MM.1S (cell line): ENCODE results near the gene INPP5D.

Experiments
- DNase-seq: peaks from one replicate; pipeline ENCODE4 v3.0.0-alpha.2; 2015
- H2AFZ ChIP-seq: fragments of 300-600 bp; sonication (generic); 2 replicates; pipeline ENCODE4 v1.6.0; 2016; ENCODE audit warnings: antibody characterized with exemption, low read length
- H3F3A ChIP-seq: fragments of 300-600 bp; sonication (generic); 2 replicates; pipeline ENCODE4 v1.6.1; 2016; ENCODE audit warnings: mild to moderate bottlenecking, antibody characterized with exemption, low read length, moderate library complexity, mixed read lengths; ENCODE audit not compliant: insufficient read depth
- H3K27ac ChIP-seq: fragments of 300-600 bp; sonication (generic); 2 replicates; pipeline ENCODE4 v1.5.1; 2016; ENCODE audit warnings: mild to moderate bottlenecking, low read length
- H3K27me3 ChIP-seq: fragments of 300-600 bp; sonication (generic); replicated peaks from 2 replicates; pipeline ENCODE4 v1.6.0; 2016; ENCODE audit warnings: low read length; ENCODE audit not compliant: insufficient read depth
- H3K36me3 ChIP-seq: fragments of 300-600 bp; sonication (generic); replicated peaks from 2 replicates; pipeline ENCODE4 v1.6.1; 2016; ENCODE audit warnings: mild to moderate bottlenecking, low read length, mixed read lengths; ENCODE audit not compliant: insufficient read depth
- H3K4me1 ChIP-seq: fragments of 300-600 bp; sonication (generic); 2 replicates; pipeline ENCODE4 v1.6.1; 2016; ENCODE audit warnings: low read length, mixed read lengths
- H3K4me2 ChIP-seq: fragments of 300-600 bp; sonication (generic); 2 replicates; pipeline ENCODE4 v1.6.0; 2016; ENCODE audit warnings: low read depth, low read length
- H3K4me3 ChIP-seq: fragments of 300-600 bp; sonication (generic); 2 replicates; pipeline ENCODE4 v1.5.1; 2016; ENCODE audit warnings: low read length, mixed read lengths
- H3K79me2 ChIP-seq: fragments of 300-600 bp; sonication (generic); 2 replicates; pipeline ENCODE4 v1.6.1; 2016; ENCODE audit warnings: mixed run types, low read length, mixed read lengths
- H3K9ac ChIP-seq: fragments of 300-600 bp; sonication (generic); 2 replicates; pipeline ENCODE4 v1.6.1; 2016; ENCODE audit warnings: low read length, mixed read lengths
- H3K9me2 ChIP-seq: fragments of 300-600 bp; sonication (generic); replicated peaks from 2 replicates; pipeline ENCODE4 v1.6.1; 2016; ENCODE audit warnings: mild to moderate bottlenecking, low read length, mixed read lengths; ENCODE audit not compliant: insufficient read depth
- H3K9me3 ChIP-seq: fragments of 300-600 bp; sonication (generic); replicated peaks from 2 replicates; pipeline ENCODE4 v1.6.1; 2016; ENCODE audit warnings: mild to moderate bottlenecking, low read length, mixed read lengths; ENCODE audit not compliant: insufficient read depth
- H4K20me1 ChIP-seq: fragments of 300-600 bp; sonication (generic); 2 replicates; pipeline ENCODE4 v1.6.1; 2016; ENCODE audit warnings: mild to moderate bottlenecking, low read length, moderate library complexity, mixed read lengths; ENCODE audit not compliant: insufficient read depth
- CTCF ChIP-seq: fragments of 300-600 bp; sonication (generic); IDR thresholded peaks from 2 replicates; pipeline ENCODE4 v1.5.1; 2016; ENCODE audit warnings: antibody characterized with exemption, low read length, mixed read lengths
- EZH2 ChIP-seq: fragments of 300-600 bp; sonication (generic); optimal IDR thresholded peaks from 2 replicates; pipeline ENCODE3; 2017; ENCODE audit warnings: low read depth, mild to moderate bottlenecking, antibody characterized with exemption, low read length, mixed read lengths
- EZH2phosphoT487 ChIP-seq: fragments of 300-600 bp; sonication (generic); IDR thresholded peaks from 2 replicates; pipeline ENCODE4 v1.6.1; 2018; ENCODE audit warnings: antibody characterized with exemption, low read length

The INPP5D gene

DNA sequence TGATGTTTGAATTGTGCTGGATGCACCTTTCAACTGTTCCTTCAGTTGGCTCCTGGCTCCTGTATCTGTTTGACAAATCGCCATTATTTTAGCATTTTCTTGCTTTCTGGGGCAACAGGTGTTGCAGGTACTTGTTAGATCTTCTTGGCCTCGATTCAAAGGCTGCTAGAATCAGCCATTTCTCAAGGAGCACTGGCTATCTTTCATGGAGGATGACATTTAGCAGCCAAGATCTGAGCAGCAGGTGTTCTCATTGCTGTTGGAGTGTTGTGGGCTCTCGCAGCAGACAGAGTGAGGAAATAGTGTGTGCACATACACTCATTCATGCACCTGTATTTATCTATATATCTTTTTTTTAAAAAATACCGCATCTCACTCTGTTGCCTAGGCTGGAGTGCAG is 52.2 kb downstream of the INPP5D start:
- H3K4me1 ChIP-seq, result no peaks in the 10 kb centered on the region
- H3K79me2 ChIP-seq, result peaks cover 10% of the 10 kb centered on the region; the same call in 1 of the 2 replicates
- no peaks in the 10 kb centered on the region for H3F3A ChIP-seq
- TF ChIP-seq EZH2phosphoT487 (no peak), CTCF (no peak), EZH2 (no peak)
- H3K9ac ChIP-seq, result no peak overlapping the region
- no peaks in the 10 kb centered on the region for H4K20me1 ChIP-seq
- H3K4me3 ChIP-seq, result no peak overlapping the region
- H3K9me2 ChIP-seq, result no peaks in the 10 kb centered on the region
- no peaks in the 10 kb centered on the region for H3K36me3 ChIP-seq
- no peak overlapping the region for H2AFZ ChIP-seq
- no peaks in the 10 kb centered on the region for H3K9me3 ChIP-seq
- no peak overlapping the region for H3K4me2 ChIP-seq
- no peak overlapping the region for H3K27ac ChIP-seq
- no peak for DNase-seq
- H3K27me3 ChIP-seq, result no peaks in the 10 kb centered on the region

DNA sequence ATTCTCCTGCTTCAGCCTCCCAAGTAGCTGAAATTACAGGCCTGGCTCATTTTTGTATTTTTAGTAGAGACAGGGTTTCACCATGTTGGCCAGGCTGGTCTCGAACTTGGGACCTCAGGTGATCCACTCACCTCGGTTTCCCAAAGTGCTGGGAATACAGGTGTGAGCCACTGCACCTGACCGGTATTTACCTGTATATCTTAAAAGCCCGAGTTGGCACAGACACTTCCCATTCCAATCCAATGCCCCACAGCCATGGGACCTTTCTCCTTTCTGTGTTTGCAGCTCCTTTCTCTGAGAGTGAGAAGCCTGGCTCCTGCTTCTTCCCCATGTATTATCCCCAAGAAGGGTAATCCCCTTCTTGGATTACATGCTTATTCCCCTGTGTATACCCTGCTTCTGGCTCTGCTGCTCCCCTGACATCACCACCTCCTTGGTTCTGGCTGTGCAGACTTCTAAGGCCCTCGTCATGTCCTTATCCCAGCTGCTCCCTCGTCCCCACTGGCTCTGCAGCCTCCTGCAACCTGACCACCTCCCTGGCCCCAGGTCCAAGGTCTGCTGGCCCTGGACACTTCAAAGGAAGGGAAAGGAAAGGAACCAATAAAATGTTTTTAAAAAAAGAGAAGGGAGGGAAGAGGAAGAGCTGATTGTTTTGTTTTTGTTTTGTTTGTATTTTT is 52.8 kb downstream of the INPP5D start:
- no peak for TF ChIP-seq CTCF
- no peak for TF ChIP-seq EZH2
- no peak for TF ChIP-seq EZH2phosphoT487
- no peaks in the 10 kb centered on the region for H3K9me3 ChIP-seq
- no peaks in the 10 kb centered on the region for H3F3A ChIP-seq
- no peak overlapping the region for H3K27ac ChIP-seq
- H3K36me3 ChIP-seq, result no peaks in the 10 kb centered on the region
- H2AFZ ChIP-seq, result no peak overlapping the region
- H3K4me3 ChIP-seq, result no peak overlapping the region
- H3K4me1 ChIP-seq, result no peaks in the 10 kb centered on the region
- peaks cover 13% of the 10 kb centered on the region; the same call in 1 of the 2 replicates for H3K79me2 ChIP-seq
- H3K9me2 ChIP-seq, result no peaks in the 10 kb centered on the region
- no peak overlapping the region for H3K4me2 ChIP-seq
- H3K27me3 ChIP-seq, result no peaks in the 10 kb centered on the region
- H4K20me1 ChIP-seq, result no peaks in the 10 kb centered on the region
- no peak overlapping the region for H3K9ac ChIP-seq
- no peak for DNase-seq

DNA sequence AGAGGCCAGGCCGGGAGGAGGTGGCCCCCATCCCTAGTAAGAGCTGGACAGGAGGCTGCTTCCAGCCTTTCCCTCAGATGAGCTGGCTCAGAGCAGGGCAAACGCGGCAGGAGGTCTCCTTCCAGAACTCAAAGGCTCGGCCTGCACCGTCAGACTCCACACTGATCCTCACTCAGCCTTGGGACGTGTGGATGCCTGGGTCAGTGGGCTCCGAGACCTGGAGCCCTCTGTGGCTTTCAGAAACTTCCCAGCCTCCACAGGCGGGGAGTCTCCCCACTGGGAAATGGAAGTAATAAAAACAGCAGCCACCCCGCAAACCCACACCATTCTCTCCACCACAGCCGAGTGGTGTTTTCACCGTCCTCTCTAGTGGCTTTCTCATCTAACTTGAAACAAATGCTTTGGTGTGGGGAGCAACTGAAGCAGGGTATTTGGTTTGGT is 54.3 kb downstream of the INPP5D start:
- H3K4me3 ChIP-seq, result no peak overlapping the region
- H4K20me1 ChIP-seq, result no peaks in the 10 kb centered on the region
- no peak overlapping the region for H2AFZ ChIP-seq
- H3K79me2 ChIP-seq, result peaks cover 8% of the 10 kb centered on the region; the same call in 1 of the 2 replicates
- no peak overlapping the region for H3K27ac ChIP-seq
- DNase-seq, result no peak
- H3K4me1 ChIP-seq, result no peaks in the 10 kb centered on the region
- H3K27me3 ChIP-seq, result no peaks in the 10 kb centered on the region
- H3K9me2 ChIP-seq, result no peaks in the 10 kb centered on the region
- H3K9ac ChIP-seq, result no peak overlapping the region
- TF ChIP-seq EZH2phosphoT487 (no peak), CTCF (no peak), EZH2 (no peak)
- H3K4me2 ChIP-seq, result no peak overlapping the region
- H3K36me3 ChIP-seq, result no peaks in the 10 kb centered on the region
- H3F3A ChIP-seq, result no peaks in the 10 kb centered on the region
- no peaks in the 10 kb centered on the region for H3K9me3 ChIP-seq
